Testis (tissue), 3 donors: ENCODE measurements around the gene RTF2. TPM values are rescaled to one million over a fixed set of nuclear protein-coding genes. Genes with fewer than 3 reads are reported as not detected.

Source experiments
- DNase-seq: peaks from one replicate; pipeline ENCODE4 v3.0.0-alpha.2; 2019
- H3K27ac ChIP-seq, 2 donors: fragments of 200-600 bp; sonication (generic); one replicate each; pipeline ENCODE4 v1.5.1; 2019
- H3K27me3 ChIP-seq: fragments of 200-600 bp; sonication (generic); one replicate; pipeline ENCODE4 v1.5.1; 2019
- H3K36me3 ChIP-seq: fragments of 200-600 bp; sonication (generic); one replicate; pipeline ENCODE4 v1.5.1; 2017; ENCODE audit warnings: low read depth; ENCODE audit errors: missing control alignments
- H3K4me1 ChIP-seq: fragments of 200-600 bp; sonication (generic); one replicate; pipeline ENCODE4 v1.5.1; 2019
- H3K4me3 ChIP-seq, 2 donors: fragments of 200-600 bp; sonication (generic); one replicate each; pipeline ENCODE4 v1.5.1; 2017 to 2019
- H3K9me3 ChIP-seq: fragments of 200-600 bp; sonication (generic); one replicate; pipeline ENCODE4 v1.5.1; 2017
- CTCF ChIP-seq, 3 experiments: fragments of 450-650 bp in 2 of 3; fragments of 200-600 bp in 1 of 3; sonication (generic) in 1 of 3; IDR thresholded peaks; one replicate each; pipeline ENCODE4 v1.5.1; 2016 to 2019; ENCODE audit warnings: antibody characterized with exemption in 3 of 3, mild to moderate bottlenecking in 2 of 3, moderate library complexity in 1 of 3
- POLR2A ChIP-seq: fragments of 450-650 bp; IDR thresholded peaks from one replicate; pipeline ENCODE4 v1.6.1; 2017; ENCODE audit warnings: antibody characterized with exemption, mild to moderate bottlenecking, moderate library complexity
- WGBS, 2 donors: methylation state at CpG; one replicate each; pipeline ENCODE4 v1.1.5; 2018; 5-methylcytosine and 5-hydroxymethylcytosine counted together
- intact Hi-C: fragments of 100-400 bp; cut with DNase I; formaldehyde crosslinking; loops from one replicate; pipeline ENCODE4 v1.15.1; 2023; ENCODE audit warnings: low total_unique reads
- polyA plus RNA-seq: library from polyadenylated mRNA; stranded (reverse); fragments of 350-450 nt; fragmentation: Illumina TruSeq; extraction: RNeasy Lipid Tissue Mini Kit (QIAGEN cat#74804); gene quantifications from one replicate; pipeline ENCODE4 v1.2.3, GENCODE V29; 2014; ENCODE audit warnings: low read depth, low replicate concordance; ENCODE audit not compliant: insufficient read depth
- total RNA-seq, 2 donors: library from RNA; depleted of rRNA; stranded (reverse); fragments of >200 nt; gene quantifications; one replicate each; pipeline ENCODE4 v1.2.3, GENCODE V29; 2016

RTF2 gene
- total and polyA plus RNA-seq, 3 donors from 2014 or later, result 76.4 to 144 (median 80.4) TPM

GRCh38 chr20:56429941-56430340, 38.5 kb upstream of the RTF2 start:
- Histone ChIP-seq H3K4me3 (no peak overlapping the region), H3K4me1 (no peaks in the 10 kb centered on the region), H3K9me3 (no peaks in the 10 kb centered on the region), H3K27me3 (no peaks in the 10 kb centered on the region), H3K36me3 (no peaks in the 10 kb centered on the region), H3K27ac (no peak overlapping the region)
- intact Hi-C loops, result no loop called here
- TF ChIP-seq POLR2A (no peak), CTCF (IDR thresholded peaks at IDR 0.05) (no peak)
- no peak for DNase-seq
- WGBS, 2 donors, result 66 to 68% methylated on average over 4 of the region's 4 CpGs

GRCh38 chr20:56430461-56430860, 38.0 kb upstream of the RTF2 start:
- 81 to 87% methylated on average over 4 of the region's 4 CpGs for WGBS, 2 donors
- intact Hi-C loops, result no loop called here
- TF ChIP-seq POLR2A (no peak), CTCF (IDR thresholded peaks at IDR 0.05) (no peak)
- Histone ChIP-seq H3K4me3 (no peak overlapping the region), H3K4me1 (no peaks in the 10 kb centered on the region), H3K27ac (no peak overlapping the region), H3K36me3 (no peaks in the 10 kb centered on the region), H3K9me3 (no peaks in the 10 kb centered on the region), H3K27me3 (no peaks in the 10 kb centered on the region)
- DNase-seq, result no peak

- Histone ChIP-seq H3K27ac (no peak overlapping the region), H3K27me3 (no peaks in the 10 kb centered on the region), H3K9me3 (no peaks in the 10 kb centered on the region), H3K4me1 (no peaks in the 10 kb centered on the region), H3K36me3 (no peaks in the 10 kb centered on the region), H3K4me3 (no peak overlapping the region)
- WGBS, 2 donors, result 81 to 83% methylated on average over 1 of the region's 1 CpG
- TF ChIP-seq CTCF (IDR thresholded peaks at IDR 0.05) (no peak), POLR2A (no peak)
- intact Hi-C loops, result no loop called here
- DNase-seq, result no peak
These were observed 37.5 kb upstream of the RTF2 start for GRCh38 chr20:56430957-56431356.

- Histone ChIP-seq H3K36me3 (no peaks in the 10 kb centered on the region), H3K27ac (no peak overlapping the region), H3K4me3 (no peak overlapping the region), H3K9me3 (no peaks in the 10 kb centered on the region), H3K4me1 (no peaks in the 10 kb centered on the region), H3K27me3 (no peaks in the 10 kb centered on the region)
- no peak for DNase-seq
- intact Hi-C loops, result no loop called here
- TF ChIP-seq POLR2A, result no peak
- TF ChIP-seq CTCF (IDR thresholded peaks at IDR 0.05), result no peak
- WGBS, 2 donors, result 75 to 86% methylated on average over 3 of the region's 3 CpGs
These were observed 37.0 kb upstream of the RTF2 start for GRCh38 chr20:56431471-56431870.

GRCh38 chr20:56433221-56433879, 35.1 kb upstream of the RTF2 start:
- Histone ChIP-seq H3K36me3 (no peaks in the 10 kb centered on the region), H3K27ac (no peak overlapping the region), H3K9me3 (no peaks in the 10 kb centered on the region), H3K4me3 (no peak overlapping the region), H3K4me1 (no peaks in the 10 kb centered on the region), H3K27me3 (no peaks in the 10 kb centered on the region)
- WGBS, 2 donors, result 79 to 85% methylated on average over 3 of the region's 3 CpGs
- intact Hi-C loops, result no loop called here
- no peak for DNase-seq
- no peak for TF ChIP-seq POLR2A
- no peak for TF ChIP-seq CTCF (IDR thresholded peaks at IDR 0.05)
